Body of pancreas (tissue), 4 donors: Measurements from ENCODE around the gene ZAP70. TPM values are rescaled to one million over a fixed set of nuclear protein-coding genes. Genes with fewer than 3 reads are reported as not detected.

Experiments used
- ATAC-seq: fragments of 150-250 bp; one replicate; pipeline ENCODE4 v1.9.1; 2016
- DNase-seq, 4 donors: peaks; one replicate each; pipeline ENCODE4 v3.0.0-alpha.2; 2019
- H3K27ac ChIP-seq, 4 donors: fragments of 200-600 bp; sonication (generic); 1 replicate in 3 of 4; 2 replicates in 1 of 4; pipeline versions ENCODE4 v1.5.1 to v1.6.1; 2016 to 2019; ENCODE audit warnings: mild to moderate bottlenecking in 1 of 4, mixed read lengths in 1 of 4, moderate library complexity in 1 of 4
- H3K27me3 ChIP-seq, 2 donors: fragments of 200-600 bp; sonication (generic); one replicate each; pipeline ENCODE4 v1.6.0; 2016; ENCODE audit warnings: mild to moderate bottlenecking in 1 of 2
- H3K36me3 ChIP-seq, 2 donors: fragments of 200-600 bp; sonication (generic); replicated peaks in 1 of 2; 2 replicates each; pipeline ENCODE4 v1.5.1; 2016; ENCODE audit warnings: low read depth in 2 of 2; ENCODE audit not compliant: insufficient read depth in 1 of 2
- H3K4me1 ChIP-seq: fragments of 200-600 bp; sonication (generic); one replicate; pipeline ENCODE4 v1.6.0; 2016
- H3K4me3 ChIP-seq, 2 donors: fragments of 200-600 bp; sonication (generic); 1 replicate in 1 of 2; 2 replicates in 1 of 2; pipeline ENCODE4 v1.5.1; 2016 to 2019
- H3K9me3 ChIP-seq, 3 donors: fragments of 200-600 bp; sonication (generic); 1 replicate in 2 of 3; 2 replicates in 1 of 3; pipeline ENCODE4 v1.5.1; 2016
- POLR2A ChIP-seq, 3 donors: fragments of 450-650 bp; IDR thresholded peaks; one replicate each; pipeline ENCODE4 v1.6.1; 2016; ENCODE audit warnings: antibody characterized with exemption in 3 of 3, mild to moderate bottlenecking in 2 of 3
- WGBS, 2 donors: methylation state at CpG; one replicate each; pipeline ENCODE4 v1.1.5; 2017; 5-methylcytosine and 5-hydroxymethylcytosine counted together
- intact Hi-C: fragments of 100-400 bp; cut with DNase I; formaldehyde crosslinking; loops from one replicate; pipeline ENCODE4 v1.15.1; 2023
- small RNA-seq: library from RNA; depleted of rRNA; stranded (forward); fragments of <200 nt; gene quantifications from one replicate; pipeline ENCODE3, GENCODE V24; 2016
- total RNA-seq, 2 donors: library from RNA; depleted of rRNA; stranded (reverse); fragments of >200 nt; gene quantifications; one replicate each; pipeline ENCODE4 v1.1.0, GENCODE V29; 2016
- TF ChIP-seq, protein P1 (sequence below), 7 experiments: fragments of 450-650 bp in 4 of 7; fragments of 200-600 bp in 3 of 7; sonication (generic) in 3 of 7; IDR thresholded peaks; one replicate each; pipeline ENCODE4 v1.5.1; 2016 to 2019; ENCODE audit warnings: antibody characterized with exemption in 7 of 7

Gene ZAP70
- total RNA-seq, 2 donors from 2014 or later, result 2.1 to 4.0 TPM

DNA sequence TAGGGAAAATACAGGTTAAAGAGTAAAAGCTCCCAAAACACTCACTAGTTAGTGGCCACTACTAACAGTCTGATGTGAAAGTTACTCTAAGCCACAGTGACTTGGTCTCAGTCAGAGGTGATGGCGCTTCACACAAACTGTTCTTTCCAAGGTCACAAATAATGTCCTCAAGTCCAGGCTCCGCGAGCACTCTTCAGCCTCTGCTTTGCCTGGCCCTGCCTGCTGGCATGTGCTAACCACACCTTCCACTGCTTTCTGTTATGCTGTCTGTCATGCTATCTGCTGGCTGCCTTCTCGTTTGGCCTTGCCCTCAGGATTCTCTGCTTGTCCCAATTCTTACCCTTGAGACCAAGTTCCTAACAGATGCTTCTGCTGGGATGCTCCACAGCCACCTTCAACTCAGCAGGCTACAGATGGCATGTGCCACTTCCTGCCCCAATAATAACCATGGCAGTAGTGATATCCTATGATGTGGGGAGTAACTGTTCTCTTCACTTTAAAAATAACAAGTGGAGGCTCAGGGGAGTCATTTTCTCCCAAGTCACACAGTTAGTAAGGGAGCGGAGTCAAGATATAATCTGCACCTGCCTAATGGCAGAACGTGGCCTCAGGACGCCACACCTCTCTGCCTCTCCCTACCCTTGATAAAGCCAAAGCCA lies 75.7 kb downstream of the ZAP70 start:
- Histone ChIP-seq H3K27ac (no peak overlapping the region), H3K4me1 (no peaks in the 10 kb centered on the region), H3K9me3 (no peaks in the 10 kb centered on the region), H3K4me3 (no peak overlapping the region), H3K27me3 (no peaks in the 10 kb centered on the region), H3K36me3 (peaks cover 7 to 11% of the 10 kb centered on the region in 2 donors)
- TF ChIP-seq, protein P1, sequence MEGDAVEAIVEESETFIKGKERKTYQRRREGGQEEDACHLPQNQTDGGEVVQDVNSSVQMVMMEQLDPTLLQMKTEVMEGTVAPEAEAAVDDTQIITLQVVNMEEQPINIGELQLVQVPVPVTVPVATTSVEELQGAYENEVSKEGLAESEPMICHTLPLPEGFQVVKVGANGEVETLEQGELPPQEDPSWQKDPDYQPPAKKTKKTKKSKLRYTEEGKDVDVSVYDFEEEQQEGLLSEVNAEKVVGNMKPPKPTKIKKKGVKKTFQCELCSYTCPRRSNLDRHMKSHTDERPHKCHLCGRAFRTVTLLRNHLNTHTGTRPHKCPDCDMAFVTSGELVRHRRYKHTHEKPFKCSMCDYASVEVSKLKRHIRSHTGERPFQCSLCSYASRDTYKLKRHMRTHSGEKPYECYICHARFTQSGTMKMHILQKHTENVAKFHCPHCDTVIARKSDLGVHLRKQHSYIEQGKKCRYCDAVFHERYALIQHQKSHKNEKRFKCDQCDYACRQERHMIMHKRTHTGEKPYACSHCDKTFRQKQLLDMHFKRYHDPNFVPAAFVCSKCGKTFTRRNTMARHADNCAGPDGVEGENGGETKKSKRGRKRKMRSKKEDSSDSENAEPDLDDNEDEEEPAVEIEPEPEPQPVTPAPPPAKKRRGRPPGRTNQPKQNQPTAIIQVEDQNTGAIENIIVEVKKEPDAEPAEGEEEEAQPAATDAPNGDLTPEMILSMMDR (IDR thresholded peaks at IDR 0.05), result no peak
- no peak for TF ChIP-seq POLR2A (IDR thresholded peaks at IDR 0.05)
- ATAC-seq (no peak), DNase-seq (no peak)
- 90 to 95% methylated on average over 7 of the region's 7 CpGs for WGBS, 2 donors
- intact Hi-C loops, result no loop called here

Small RNA genes within 50 kb of the gene (small RNA-seq; reads per million reads assigned to genes)
- not detected for gene RNU4-8P

Other genes starting within 250 kb of the ZAP70 start
- gene ANKRD36B, start 123.7 kb upstream of the ZAP70 start, total RNA-seq, result 10 to 100 TPM; 36.9 to 57.1 TPM
- gene COX5B, start 67.5 kb upstream of the ZAP70 start, total RNA-seq, result 100 to 1,000 TPM; 202 to 336 TPM
- gene ACTR1B, start 49.5 kb upstream of the ZAP70 start, total RNA-seq, result 10 to 100 TPM; 57.6 to 74.2 TPM
- 10 to 100 TPM; 21.3 to 47.1 TPM for gene C2orf92, start 43.9 kb upstream of the ZAP70 start, total RNA-seq